ENCODE results near the gene SMURF1.

The SMURF1 gene

GRCh38 chr7:99005776-99006175, 138.1 kb downstream of the SMURF1 start:
- DNase-seq (ENCODE audit: low spot score): no peak

DNA sequence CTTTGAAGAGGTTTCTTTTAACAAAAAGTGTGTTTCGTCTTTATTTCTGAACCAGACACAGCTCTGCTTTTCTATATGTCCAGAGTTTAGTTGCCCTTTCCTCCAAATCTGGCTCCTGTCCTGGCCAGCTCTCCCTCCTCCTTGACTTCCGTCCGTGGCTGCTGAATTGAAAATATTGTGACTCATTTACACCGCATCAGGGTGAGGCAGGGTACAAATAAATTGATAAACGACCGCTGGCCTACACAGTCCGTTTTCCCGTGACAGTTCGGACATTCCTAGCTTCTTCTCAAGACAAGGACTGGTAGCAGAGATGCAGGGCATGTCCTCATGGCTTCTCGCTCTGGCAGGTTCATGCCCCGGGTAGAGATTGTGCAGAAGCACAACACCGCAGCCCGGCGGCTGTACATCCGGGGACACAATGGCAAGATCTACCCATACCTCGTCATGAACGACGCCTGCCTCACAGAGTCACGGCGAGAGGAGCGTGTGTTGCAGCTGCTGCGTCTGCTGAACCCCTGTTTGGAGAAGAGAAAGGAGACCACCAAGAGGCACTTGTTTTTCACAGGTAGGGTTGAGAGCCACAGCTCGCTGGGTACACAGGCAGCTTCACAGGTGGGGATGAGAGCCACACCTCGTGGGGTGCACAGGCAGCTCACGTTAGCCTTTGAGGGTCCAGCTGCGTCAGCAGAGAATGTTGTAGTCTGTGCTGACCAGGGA, 139.0 kb downstream of the SMURF1 start:
- no peak for DNase-seq (ENCODE audit: low spot score)

GRCh38 chr7:99004216-99004615, 139.7 kb downstream of the SMURF1 start:
- no peak for DNase-seq (ENCODE audit: low spot score)

GRCh38 chr7:99003419-99003818, 140.5 kb downstream of the SMURF1 start:
- no peak for DNase-seq (ENCODE audit: low spot score)

- DNase-seq (ENCODE audit: low spot score): no peak
These were observed 141.1 kb downstream of the SMURF1 start for GRCh38 chr7:99002827-99003212.

DNA sequence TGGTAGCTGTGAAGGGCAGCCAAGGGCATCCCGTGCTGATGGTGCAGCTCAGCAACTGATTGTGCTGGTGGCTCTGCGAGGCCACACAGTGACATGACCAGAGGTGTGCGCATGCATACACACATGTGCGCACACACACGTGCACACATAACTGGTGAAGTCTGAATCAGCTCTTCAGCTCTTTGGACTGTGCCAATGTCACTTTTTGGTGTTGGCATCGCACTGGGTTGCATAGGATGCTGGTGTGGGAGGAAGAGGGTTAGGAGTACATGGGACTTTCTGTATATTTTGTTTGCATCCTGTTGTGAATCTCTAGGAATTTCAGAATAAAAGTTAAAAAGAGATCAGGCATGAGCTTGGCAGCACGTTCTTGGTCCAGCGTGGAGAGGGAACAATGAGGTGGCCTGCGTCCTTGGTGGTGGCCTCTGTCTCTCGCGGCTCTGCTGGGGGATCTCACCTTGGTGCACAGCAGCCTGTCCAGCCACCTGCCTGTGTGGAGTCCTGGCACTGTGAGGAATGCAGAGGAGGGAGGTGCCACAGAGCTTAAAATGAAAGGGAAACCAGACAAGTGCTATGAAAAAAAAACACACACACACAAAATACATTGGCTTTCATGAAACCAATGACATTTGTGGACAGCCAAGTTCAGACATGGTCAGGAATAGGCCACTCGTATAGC, 141.6 kb downstream of the SMURF1 start:
- no peak for DNase-seq (ENCODE audit: low spot score)

DNA sequence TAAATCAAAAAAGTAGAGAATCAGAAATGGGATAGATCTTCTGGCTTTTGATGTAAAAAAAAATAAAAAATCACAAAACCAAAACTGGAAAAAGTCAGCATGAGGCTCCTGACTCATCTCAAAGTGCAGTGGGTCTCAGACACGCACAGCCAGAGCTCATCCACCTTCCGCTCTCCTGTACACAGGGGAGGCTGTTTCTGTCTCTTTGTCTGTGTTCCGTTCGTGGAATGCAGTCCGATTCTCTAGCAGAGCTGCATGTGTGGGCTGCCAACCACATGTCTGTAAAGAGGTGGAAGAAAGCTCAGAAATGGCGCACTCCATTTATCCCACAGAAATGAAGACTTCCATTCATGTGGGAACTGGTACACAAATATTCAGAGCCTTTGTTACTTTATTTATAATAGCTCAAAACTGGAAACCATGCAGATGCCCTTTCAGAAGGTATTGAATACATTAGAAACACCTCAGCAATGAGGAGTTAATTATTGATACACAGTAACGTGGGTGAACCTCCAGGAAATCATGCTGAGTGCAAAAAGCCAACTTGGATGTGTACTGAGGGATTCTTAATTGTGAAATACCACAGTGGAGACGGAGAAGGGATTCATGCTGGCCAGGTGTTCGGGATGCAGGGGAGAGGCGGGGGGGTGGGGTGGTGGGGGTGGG, 142.3 kb downstream of the SMURF1 start:
- no peak for DNase-seq (ENCODE audit: low spot score)

GRCh38 chr7:99000904-99001465, 142.9 kb downstream of the SMURF1 start:
- DNase-seq (ENCODE audit: low spot score): no peak

GRCh38 chr7:99000196-99000903, 143.6 kb downstream of the SMURF1 start:
- no peak for DNase-seq (ENCODE audit: low spot score)

DNA sequence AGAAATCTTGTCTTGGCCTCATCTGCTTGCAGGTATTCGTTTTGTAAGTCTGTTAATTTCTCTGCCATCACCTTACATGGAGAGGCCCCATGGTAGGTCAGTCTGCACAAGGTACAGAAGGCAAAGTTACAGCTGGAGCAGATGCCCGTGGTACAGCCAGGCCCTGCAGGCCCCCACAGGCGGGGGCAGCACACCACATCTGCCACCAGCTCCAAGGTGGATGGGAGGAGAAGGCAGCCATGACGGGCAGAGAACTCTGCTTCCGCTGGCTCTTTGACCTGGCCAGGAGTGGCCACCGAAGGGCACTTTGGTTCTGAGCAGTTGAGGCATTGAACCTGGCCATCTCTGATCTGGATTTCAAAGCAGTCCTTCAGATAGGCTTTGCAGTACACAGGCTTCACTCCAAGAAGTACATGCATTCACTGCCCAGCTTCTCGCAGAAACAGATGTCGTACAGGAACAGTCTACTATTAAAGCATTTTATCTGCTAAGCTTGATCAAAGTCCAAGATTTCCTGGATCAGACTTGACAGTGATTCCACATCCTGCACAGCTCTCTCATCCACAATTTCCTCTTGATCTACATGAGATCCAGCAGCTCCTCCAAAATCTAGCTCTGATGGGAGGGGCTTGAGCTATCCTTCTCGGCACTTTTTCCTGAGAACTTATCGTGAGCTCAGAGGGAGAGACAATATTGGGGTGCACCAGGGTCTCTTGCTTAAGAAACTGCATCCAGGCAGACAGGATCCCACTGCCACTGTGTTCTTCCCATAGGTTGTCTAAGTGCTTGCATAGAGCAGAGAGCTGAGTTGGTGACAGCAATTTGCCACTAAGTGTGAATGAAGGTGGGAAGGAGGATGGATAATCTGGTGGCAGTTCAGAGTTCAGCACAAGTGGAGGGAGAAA, 144.8 kb downstream of the SMURF1 start:
- no peak for DNase-seq (ENCODE audit: low spot score)

DNA sequence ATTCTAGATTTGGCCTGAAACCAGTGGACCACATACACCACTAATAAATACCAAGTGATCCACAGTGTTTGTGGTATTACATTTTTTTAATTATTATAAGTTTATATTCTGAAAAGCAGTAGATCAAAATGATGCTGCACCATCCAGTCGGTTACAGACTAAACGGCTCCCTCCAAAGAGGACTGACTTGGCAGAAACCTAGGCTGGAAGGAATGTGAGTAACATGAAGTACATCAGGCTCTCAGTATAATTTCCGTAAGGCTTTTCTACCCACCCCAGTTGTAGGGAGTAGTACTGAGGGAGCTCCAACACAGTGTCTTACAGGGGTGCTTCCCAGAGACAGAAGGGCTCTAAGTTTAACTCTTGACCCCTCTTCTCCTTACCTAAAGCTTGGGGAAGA, 146.1 kb downstream of the SMURF1 start:
- DNase-seq (ENCODE audit: low spot score): no peak

DNA sequence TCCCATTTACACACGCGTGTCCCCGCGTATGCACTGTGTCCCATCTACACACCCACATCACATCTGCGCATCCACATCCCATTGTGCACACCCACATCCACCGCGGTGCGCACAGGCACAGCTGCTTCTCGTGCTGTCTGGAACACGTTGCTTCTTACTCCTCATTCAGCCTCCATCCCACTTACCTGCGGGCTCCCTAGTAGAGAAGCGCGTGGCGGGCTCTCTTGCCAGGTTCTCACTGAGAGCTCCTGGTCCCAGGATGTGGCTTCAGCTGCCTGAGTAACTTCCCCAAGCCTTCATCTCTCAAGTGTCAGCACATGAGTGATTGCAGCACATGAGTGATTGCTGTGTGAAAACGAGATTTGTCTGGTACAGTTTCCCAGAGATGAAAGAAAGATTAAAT, 147.8 kb downstream of the SMURF1 start:
- no peak for DNase-seq (ENCODE audit: low spot score)

DNA sequence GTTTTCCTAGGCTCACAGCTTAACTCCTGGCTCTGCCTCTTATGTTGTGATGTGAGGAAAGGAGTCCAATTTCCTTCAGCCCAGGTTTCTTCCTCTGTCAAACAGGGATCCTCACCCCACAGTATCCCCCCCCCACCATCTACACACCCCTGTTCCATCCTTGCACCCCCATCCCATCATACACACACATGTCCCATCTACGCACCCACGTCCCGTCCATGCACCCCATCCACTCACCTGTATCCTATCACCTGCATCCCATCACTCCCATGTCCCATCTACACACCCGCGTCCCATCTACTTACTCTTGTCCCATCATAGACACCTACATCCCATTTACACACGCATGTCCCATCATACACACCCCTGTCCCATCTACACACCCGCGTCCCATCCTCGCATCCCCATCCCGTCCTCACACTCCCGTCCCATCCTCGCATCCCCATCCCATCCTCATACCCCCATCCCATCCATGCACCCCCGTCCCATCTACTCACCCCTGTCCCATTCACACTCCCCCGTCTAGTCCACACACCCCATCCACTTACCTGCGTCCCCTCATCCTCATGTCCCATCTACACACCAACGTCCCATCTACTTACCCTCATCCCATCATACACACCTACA, 148.3 kb downstream of the SMURF1 start:
- no peak for DNase-seq (ENCODE audit: low spot score)

DNA sequence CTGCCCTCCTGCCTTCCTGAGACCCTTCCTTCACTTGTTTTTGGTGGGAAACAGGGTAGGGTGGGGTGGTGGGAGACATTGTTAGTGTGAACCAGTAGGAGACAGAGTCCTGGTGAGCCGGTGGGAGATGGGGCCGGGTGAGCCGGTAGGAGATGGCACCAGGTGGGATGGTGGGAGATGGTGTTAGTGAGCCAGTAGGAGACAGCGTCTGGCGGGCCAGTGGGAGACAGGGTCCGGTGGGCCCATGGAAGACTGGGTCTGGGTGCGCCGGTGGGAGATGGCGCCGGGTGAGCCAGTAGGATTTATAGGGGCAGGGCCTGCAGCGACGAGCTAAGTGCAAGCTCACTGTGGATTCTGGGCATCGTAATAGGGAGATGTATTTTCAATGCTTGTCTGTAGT, 148.8 kb downstream of the SMURF1 start:
- no peak for DNase-seq (ENCODE audit: low spot score)

- DNase-seq (ENCODE audit: low spot score): no peak
These were observed 149.6 kb downstream of the SMURF1 start for GRCh38 chr7:98994046-98994944.

- DNase-seq (ENCODE audit: low spot score): no peak
These were observed 150.6 kb downstream of the SMURF1 start for GRCh38 chr7:98993024-98993897.

DNA sequence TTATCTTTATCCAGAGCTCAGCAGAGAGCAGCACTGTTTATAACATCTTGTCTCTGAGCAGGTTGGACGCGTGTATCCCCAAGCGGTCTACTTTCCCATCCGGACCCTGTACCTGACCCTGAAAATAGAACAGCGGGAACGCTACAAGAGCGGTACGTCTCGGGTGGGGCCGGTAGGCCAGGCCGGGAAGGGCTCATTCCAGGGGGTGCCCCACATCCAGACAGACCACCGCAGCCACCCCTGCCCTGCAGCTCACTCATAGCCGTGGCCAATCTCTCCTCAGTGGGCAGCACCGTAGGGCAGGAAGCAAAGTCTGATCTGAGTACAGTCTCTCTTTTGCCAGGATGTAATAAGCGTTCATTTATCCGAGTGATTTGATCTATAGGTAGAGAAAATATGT, 151.8 kb downstream of the SMURF1 start:
- DNase-seq (ENCODE audit: low spot score): no peak

DNA sequence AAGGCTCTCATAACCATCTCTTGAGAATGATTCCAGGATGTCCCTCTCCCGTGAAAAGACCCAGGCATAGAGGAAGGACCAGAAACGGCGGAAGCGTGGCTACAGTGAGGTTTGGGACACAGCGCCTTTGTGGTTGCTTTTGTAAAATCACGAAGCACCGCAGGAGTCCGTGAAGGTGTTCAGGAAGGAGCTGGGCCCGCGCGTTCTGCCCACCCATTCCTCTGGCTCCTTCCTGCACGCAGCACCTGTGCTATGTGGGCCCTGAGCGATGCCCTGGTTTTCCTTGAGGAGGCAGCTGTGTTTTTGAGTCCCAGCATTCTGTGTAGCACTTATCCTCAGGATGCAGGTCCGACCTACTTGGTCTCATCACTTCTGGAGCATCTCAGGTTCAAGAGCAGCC, 152.8 kb downstream of the SMURF1 start:
- no peak for DNase-seq (ENCODE audit: low spot score)

- DNase-seq (ENCODE audit: low spot score): no peak
These were observed 153.6 kb downstream of the SMURF1 start for GRCh38 chr7:98990356-98990755.

Measured in AG08396 (cell line).